ENCODE data around the gene CELF2. TPM values are rescaled to one million over a fixed set of nuclear protein-coding genes. Genes with fewer than 3 reads are reported as not detected.

Gene CELF2
- total RNA-seq, 1 donor from 2014 or later, result 68.3 TPM

- ATAC-seq (no peak), DNase-seq (peak; percentile 42)
- intact Hi-C loops (cut with micrococcal nuclease), result no loop called here
Measured at GRCh38 chr10:11161096-11161495, 143.4 kb downstream of the CELF2 start.

- no peak for DNase-seq
- intact Hi-C loops (cut with micrococcal nuclease), result no loop called here
Measured at GRCh38 chr10:11161910-11162309, 144.2 kb downstream of the CELF2 start.

GRCh38 chr10:11162828-11163599 lies 145.3 kb downstream of the CELF2 start:
- intact Hi-C loops (cut with micrococcal nuclease), result no loop called here

More at GRCh38 chr10:11161910-11162309, 144.2 kb downstream of the CELF2 start:
- ATAC-seq, result no peak

GRCh38 chr10:11163780-11164550 lies 146.3 kb downstream of the CELF2 start:
- intact Hi-C loops (cut with micrococcal nuclease), result no loop called here
- ATAC-seq (peak; percentile 24), DNase-seq (peak; percentile 54)

More at GRCh38 chr10:11162828-11163599, 145.3 kb downstream of the CELF2 start:
- DNase-seq (peak; percentile 53), ATAC-seq (peak; percentile 28)

- intact Hi-C loops (cut with micrococcal nuclease), result no loop called here
- no peak for DNase-seq
Measured at GRCh38 chr10:11164551-11164802, 146.8 kb downstream of the CELF2 start.

GRCh38 chr10:11164803-11165590 lies 147.3 kb downstream of the CELF2 start:
- DNase-seq (peak; percentile 84), ATAC-seq (peak; percentile 74)
- intact Hi-C loops (cut with micrococcal nuclease), result no loop called here

More at GRCh38 chr10:11164551-11164802, 146.8 kb downstream of the CELF2 start:
- no peak for ATAC-seq

- DNase-seq (peak; percentile 85), ATAC-seq (peak; percentile 83)
- intact Hi-C loops (cut with micrococcal nuclease), result no loop called here
Measured at GRCh38 chr10:11165591-11166543, 148.2 kb downstream of the CELF2 start.

- no peak for ATAC-seq
- intact Hi-C loops (cut with micrococcal nuclease), result no loop called here
- no peak for DNase-seq
Measured at GRCh38 chr10:11166550-11166949, 148.9 kb downstream of the CELF2 start.

- no peak for ATAC-seq
- DNase-seq, result no peak
- intact Hi-C loops (cut with micrococcal nuclease), result no loop called here
Measured at GRCh38 chr10:11167233-11167966, 149.7 kb downstream of the CELF2 start.

- intact Hi-C loops (cut with micrococcal nuclease), result no loop called here
- DNase-seq (no peak), ATAC-seq (no peak)
Measured at GRCh38 chr10:11168423-11169090, 150.9 kb downstream of the CELF2 start.

- intact Hi-C loops (cut with micrococcal nuclease), result no loop called here
- ATAC-seq, result no peak
Measured at GRCh38 chr10:11169976-11170375, 152.3 kb downstream of the CELF2 start.

GRCh38 chr10:11170574-11170973 lies 152.9 kb downstream of the CELF2 start:
- intact Hi-C loops (cut with micrococcal nuclease), result no loop called here
- ATAC-seq, result no peak
- DNase-seq, result no peak

More at GRCh38 chr10:11169976-11170375, 152.3 kb downstream of the CELF2 start:
- no peak for DNase-seq

- ATAC-seq (peak; percentile 28), DNase-seq (no peak)
- intact Hi-C loops (cut with micrococcal nuclease), result no loop called here
Measured at GRCh38 chr10:11170993-11171851, 153.6 kb downstream of the CELF2 start.

- ATAC-seq, result no peak
- intact Hi-C loops (cut with micrococcal nuclease), result no loop called here
- no peak for DNase-seq
Measured at GRCh38 chr10:11173042-11173441, 155.4 kb downstream of the CELF2 start.

GRCh38 chr10:11175823-11176243 lies 158.2 kb downstream of the CELF2 start:
- DNase-seq (no peak), ATAC-seq (peak; percentile 5)
- intact Hi-C loops (cut with micrococcal nuclease), result no loop called here

- ATAC-seq (no peak), DNase-seq (no peak)
- intact Hi-C loops (cut with micrococcal nuclease), result no loop called here
Measured at GRCh38 chr10:11176746-11177145, 159.1 kb downstream of the CELF2 start.

GRCh38 chr10:11177381-11177780 lies 159.7 kb downstream of the CELF2 start:
- no peak for DNase-seq
- no peak for ATAC-seq
- intact Hi-C loops (cut with micrococcal nuclease), result no loop called here
